ENCODE data around the gene LYZL6.

LYZL6 gene, protein sequence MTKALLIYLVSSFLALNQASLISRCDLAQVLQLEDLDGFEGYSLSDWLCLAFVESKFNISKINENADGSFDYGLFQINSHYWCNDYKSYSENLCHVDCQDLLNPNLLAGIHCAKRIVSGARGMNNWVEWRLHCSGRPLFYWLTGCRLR

DNA sequence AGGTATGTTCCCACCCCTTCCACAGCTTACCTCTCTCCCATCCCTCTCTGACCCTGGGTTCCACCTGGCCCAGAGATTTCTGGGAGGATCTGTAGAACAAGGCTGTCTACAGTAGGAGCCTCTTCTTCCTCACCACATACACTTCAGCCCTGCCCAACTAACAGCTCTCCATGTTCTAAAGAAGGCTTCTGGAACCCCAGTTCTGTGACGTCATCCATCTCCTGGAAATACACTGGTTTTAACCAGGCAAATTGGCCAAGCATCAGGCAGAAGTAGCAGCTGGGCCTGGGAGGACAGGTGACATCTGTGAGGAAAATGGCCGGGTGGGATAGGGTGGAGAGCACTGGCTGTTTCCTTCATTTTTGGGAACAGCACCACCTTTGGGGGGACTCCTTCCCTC, at the start of gene LYZL6:
Gene LYZL6, minus strand, starts transcription at position 177 of the 400 bp plus-strand sequence. CDS start 4,357 bp downstream, outside the sequence.
- in situ Hi-C loops (cut with MboI; ENCODE audit: low sequenced_read_pairs): loop anchor here (10.0 kb wide), 1 partner anchor 89 kb away; no protein-coding TSS in a partner anchor

DNA sequence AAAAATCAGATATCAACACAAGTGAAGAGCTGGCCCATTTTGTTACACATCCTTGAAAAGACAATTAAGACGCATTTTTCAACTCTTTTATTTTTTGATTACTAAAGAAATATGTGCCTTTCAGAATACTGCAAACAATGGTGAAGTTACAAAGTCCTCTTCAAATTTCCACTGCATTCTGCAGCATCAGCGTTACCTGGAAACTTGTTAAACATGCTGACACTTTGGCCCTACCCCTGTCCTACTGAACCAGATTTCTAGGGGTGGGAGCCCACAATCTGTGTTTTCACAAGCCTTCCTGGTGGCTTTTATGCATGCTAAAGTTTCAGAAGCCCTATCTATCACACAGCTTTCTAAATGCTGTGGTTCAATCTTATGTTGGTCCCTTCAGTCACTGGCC, 47.6 kb upstream of the LYZL6 start:
- in situ Hi-C loops (cut with MboI; ENCODE audit: low sequenced_read_pairs): no loop called here

DNA sequence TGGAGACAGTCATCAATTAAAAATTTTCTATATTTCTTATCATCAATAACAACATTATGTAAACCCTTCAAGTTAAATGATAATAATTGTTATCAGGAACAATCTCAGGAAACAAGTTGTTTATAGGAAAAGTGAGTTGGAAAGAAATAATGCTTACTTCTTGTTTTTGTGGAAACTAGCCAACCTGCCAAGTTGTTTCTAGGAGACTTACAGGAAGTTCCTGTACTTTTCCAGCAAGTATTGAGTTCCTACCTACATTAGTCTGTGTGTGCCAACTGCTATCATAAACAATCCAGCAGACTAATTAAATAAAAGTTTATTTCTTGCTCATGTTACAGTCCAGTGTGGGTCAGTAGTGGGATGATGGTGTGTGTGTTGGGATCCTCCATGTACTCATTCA, 44.7 kb upstream of the LYZL6 start:
- in situ Hi-C loops (cut with MboI; ENCODE audit: low sequenced_read_pairs): no loop called here

DNA sequence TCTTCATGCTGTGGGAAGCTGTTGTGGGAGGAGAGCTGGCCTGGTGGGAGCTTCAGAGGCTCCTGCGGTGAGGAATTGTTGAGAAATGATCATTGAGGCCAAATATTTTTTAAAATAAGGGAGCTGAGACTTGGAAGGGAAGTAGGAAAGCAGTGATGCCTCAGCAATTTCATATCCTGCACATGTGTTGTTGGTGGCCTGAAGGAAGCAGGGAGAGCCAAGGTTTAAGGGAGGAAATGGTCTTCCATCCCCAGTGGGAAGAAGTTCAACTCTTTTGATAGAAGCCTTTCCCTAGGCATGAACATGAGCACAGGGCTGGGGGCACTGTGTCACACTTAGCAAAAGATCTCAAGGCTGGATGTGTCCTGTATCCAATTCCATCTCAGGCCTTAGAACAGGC, 43.1 kb upstream of the LYZL6 start, which contains the start of gene CCL14:
Gene CCL14, minus strand, starts transcription at position 87 of the 400 bp plus-strand sequence. Its CDS starts 80 bp downstream, at position 7.
- in situ Hi-C loops (cut with MboI; ENCODE audit: low sequenced_read_pairs): no loop called here

DNA sequence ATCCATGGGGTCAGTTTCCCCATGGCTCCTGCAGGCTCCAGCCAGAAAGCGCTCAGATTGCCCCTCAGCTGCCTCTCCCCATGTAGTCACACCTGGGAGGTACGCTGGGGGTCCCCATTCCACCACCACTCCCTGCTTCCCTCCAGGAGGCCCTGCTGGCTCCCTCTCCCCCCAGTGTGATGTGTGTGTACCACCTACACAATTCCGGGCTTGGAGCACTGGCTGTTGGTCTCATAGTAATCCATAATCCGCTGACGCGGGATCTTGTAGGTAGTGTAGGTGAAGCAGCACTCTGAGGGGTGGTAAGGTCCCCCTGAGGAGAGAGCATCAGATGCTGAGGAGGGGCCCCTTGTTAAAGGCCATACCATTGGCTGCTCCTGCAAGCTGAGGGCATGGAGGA, 40.6 kb upstream of the LYZL6 start:
- in situ Hi-C loops (cut with MboI; ENCODE audit: low sequenced_read_pairs): no loop called here

DNA sequence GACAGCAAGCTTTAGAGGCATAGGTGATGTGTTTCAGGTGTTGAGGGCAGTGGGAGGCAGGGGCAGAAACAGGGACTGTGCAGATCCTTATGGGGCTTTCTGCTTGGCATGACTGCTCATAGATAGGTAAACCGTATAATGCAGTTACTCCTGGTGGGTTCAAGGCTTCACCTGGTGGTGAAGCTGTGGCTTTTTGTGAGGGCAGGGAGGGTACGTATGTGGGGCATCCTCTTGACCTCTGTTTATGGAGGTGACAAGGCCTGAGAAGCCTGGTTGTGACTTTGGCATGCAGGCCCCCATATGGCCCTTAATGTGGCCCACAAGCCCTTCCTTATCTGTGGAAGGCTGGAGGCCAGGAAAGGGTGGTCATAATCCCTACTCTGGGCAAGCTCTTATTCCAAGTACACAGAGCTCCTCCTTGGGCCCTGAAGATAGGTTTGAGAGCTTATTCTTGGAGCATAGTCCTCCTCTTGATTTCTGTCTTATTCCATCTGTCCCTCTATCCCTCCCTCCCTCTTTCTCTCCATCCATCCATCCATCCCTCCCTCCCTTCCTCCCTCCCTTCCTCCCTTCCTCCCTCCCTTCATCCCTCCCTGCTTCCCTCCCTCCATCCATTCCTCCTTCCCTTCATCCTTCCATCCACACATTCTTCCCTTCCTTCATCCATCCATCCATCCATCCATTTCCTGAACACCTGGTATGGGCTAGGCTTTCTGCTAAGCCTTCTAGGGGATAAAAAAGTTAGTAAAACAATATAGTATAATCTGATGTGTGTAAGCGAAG, 39.1 kb upstream of the LYZL6 start:
- in situ Hi-C loops (cut with MboI; ENCODE audit: low sequenced_read_pairs): no loop called here

DNA sequence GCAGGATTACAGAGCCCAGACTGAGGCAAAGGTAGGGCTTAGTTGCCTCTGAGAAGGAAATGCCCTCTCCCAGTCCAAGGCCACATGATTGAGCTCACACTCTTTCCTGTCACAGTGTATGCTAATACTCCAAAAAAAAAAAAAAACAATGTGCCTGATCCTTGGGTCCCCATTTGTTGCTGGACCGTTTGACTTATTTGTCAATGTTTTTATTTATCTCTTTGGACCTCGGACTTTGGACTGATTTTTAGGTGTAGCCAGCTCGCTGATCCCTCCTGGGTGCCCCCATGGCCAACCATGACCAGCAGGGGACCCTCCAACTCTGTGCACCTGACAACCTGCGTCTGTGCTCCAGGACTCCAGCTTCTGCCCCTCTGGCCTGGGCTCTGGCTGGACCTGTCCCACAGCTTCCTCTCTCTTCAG, 38.4 kb upstream of the LYZL6 start:
- in situ Hi-C loops (cut with MboI; ENCODE audit: low sequenced_read_pairs): no loop called here

DNA sequence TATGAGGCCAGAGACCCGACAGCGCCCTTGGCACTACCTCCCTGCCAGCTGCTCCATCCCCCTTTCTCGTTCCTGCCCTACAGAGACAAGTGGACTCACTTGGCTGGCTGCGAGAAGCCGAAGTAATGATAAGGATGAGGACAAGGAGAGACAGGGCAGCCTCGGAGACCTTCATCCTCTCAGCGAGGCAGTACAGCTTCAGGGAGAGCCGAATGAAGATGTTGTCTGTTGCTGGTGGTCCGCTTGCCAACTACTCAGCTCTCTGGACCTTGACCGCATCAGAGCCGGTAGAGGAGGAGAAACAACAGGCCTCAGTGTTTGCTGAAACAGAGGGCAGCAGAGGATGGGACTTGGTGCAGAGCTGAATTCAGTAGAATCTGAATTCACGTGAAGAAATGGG, 37.7 kb upstream of the LYZL6 start, which contains the start of gene CCL16:
Gene CCL16, minus strand, starts transcription at position 252 of the 400 bp plus-strand sequence. Its CDS starts 77 bp downstream, at position 175.
- in situ Hi-C loops (cut with MboI; ENCODE audit: low sequenced_read_pairs): no loop called here

DNA sequence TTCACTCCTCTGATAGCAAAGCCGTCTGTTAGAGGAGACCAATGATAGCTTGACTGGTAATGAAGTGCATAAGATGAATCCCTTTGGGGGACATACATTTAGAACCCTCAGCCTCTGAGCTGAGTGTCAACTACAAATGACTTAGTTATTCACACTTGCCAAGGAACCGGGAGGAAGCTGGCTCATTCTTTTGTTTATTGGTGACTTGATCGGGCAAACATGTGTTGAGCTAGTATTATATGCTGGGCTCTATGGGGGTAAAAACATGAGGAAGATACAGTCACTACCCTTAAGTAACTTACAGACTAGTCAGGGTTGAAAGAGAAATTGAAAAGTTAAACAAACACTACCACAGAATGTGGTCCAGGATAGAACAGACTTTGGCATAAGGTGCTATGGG, 34.8 kb upstream of the LYZL6 start:
- in situ Hi-C loops (cut with MboI; ENCODE audit: low sequenced_read_pairs): loop anchor here (10.0 kb wide), 2 partner anchors 96 to 506 kb away; partner anchors contain the start of gene ZNHIT3

DNA sequence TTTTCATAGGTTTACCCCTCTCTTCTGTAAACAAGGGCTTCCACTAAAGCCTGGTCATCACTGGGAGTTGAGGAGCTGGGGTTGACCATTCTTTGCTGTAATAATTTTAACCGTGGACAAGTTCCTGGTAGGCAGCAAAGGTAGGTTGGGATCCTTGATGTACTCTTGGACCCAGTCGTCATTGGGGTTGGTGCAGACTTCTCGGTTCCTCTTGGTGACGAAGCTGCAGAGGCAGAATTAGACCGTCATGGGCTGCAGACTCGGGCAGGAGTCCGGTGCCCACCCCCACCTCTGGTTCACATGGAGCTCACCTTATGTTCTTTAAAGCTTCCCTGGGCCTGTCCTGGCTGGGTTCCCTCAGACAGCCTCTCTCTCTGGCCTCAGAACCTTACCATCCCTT, 34.0 kb upstream of the LYZL6 start:
- in situ Hi-C loops (cut with MboI; ENCODE audit: low sequenced_read_pairs): loop anchor here (10.0 kb wide), 2 partner anchors 97 to 507 kb away; partner anchors contain the start of gene ZNHIT3

DNA sequence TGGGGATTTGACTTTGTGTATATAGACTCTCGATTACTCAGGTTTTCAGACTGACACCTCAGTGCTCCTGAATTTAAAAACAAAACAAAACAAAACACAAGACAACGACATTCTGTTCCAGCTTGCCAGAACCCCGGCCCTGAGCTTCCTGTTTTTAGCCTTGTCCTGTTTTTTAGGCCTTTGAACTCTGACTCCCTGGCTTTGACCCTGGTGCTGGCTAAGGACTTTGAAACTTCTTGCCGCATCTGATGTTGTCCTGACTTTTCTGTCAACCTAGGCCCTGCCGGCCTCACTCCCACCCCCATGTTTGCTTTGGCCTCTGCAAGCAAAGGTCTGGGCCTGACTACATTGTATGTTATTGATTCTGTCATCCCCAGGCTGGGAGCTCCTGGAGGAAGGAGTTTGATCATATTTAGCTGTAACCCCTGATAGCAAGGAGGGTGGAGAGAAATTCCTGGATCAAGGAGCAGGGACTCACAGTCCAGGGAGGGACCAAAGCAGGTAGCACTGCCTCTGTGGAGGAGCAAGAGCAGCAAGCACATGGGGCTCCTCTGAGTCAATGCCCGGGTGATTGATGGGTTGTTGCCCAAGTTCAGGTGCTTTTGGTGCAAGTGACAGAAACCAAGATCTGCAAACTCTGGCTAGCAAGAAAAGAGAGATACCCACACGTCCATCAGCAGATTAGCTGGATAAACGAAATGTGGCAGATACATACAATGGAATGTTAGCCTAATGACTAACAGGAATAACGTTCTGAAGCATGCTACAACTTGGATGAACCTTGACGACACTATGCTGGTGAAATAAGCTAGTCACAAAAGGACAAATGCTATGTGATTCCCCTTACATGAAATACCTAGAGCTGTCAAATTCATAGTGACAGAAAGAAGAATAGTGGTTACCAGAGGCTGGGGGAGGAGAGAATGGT, 30.1 kb upstream of the LYZL6 start:
- in situ Hi-C loops (cut with MboI; ENCODE audit: low sequenced_read_pairs): loop anchor here (5.0 to 10.0 kb wide), 3 partner anchors 101 to 511 kb away; partner anchors contain the start of gene ZNHIT3

DNA sequence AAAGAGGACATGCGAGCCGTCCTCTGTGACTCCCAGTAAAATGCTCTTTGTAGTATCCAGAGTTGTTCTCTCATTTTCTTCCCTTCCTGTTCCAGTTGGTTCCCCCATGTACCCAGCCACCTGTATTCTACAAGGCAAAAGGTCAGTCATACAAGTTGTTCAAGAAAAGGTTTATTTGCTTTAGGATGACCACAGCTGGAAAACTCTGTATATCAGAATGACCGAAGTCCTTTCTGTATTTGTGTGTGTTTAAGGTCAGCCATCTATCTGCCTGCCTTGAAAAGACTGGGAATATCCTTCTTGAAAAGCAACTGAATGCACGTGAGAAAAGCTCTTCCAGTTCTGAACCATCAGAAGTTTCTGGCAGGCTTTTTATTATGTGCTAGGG, 29.4 kb upstream of the LYZL6 start:
- in situ Hi-C loops (cut with MboI; ENCODE audit: low sequenced_read_pairs): loop anchor here (5.0 to 10.0 kb wide), 3 partner anchors 102 to 512 kb away; partner anchors contain the start of gene ZNHIT3

DNA sequence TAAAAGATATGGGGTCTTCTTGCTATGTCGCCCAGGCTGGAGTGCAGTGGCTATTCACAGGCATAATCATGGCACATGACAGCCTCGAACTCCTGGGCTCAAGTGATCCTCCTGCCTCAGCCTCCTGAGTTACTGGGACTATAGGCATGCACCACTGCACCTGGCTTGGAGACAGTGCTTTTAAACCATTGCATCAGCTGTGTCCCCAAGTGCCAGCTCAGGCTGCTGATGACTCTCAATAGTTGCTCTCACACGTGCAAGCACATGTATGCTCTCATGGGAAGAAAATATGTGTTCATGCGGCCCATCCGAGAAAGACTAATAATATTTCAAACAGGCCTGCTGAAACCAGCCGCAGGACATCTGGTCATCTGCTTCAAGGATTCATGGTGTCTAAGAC, 29.0 kb upstream of the LYZL6 start:
- in situ Hi-C loops (cut with MboI; ENCODE audit: low sequenced_read_pairs): loop anchor here (5.0 to 10.0 kb wide), 3 partner anchors 102 to 512 kb away; partner anchors contain the start of gene ZNHIT3

DNA sequence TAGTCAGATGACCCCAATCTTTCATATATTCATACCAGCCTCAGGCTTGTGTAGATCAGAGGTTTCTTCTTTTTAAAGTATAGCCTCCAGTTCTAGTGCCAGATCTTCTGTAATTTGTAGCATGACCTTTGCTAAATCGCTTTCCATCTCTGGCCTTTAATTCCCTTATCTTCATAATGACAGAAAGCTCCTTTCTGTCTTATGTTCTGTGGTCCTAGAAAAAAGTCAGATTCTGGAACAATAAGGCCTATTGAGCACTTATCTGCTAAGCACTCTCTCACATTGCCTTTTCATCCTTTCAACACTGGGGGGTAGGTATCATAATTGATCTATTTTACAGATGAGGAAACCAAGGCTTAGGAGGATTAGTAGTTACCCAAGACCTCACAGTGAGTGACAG, 28.6 kb upstream of the LYZL6 start:
- in situ Hi-C loops (cut with MboI; ENCODE audit: low sequenced_read_pairs): loop anchor here (5.0 to 10.0 kb wide), 3 partner anchors 103 to 513 kb away; partner anchors contain the start of gene ZNHIT3

DNA sequence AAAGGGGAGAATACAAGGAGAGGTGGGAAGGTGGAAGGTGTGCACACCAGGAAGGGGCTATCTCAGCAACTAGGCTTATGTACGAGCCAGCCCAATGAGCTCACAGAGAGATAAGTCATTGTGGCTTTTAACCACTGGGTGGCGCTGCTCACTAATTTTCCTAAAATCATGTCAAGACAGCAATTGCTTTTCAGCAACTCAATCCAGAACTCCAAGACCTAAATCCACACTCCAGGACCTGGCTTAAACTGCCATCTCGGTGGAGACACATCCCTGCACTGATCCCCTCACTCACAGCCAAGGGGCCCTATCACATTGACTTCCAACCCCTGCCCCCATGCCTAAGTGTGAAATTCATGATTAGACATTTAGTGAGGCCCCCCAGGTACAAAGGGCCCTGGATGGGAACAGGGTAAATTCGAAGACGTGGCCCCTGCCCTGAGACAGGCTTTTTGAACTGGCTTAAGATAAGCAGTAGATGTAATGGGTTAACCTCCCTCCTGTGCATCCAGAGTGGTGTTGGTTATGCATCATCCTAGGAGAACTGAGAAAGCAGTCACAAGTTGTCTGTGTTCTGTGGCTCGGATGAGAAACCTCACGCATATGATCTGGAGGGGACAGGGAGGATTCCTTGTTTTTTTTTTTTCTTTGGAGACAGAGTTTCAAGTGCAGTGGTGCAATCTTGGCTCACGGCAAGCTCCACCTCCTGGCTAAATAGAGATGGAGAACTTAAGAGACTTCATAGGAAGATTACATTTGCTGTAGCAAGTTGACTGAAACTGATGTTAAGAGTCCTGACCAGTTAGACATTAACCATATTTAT, 26.3 kb upstream of the LYZL6 start:
- in situ Hi-C loops (cut with MboI; ENCODE audit: low sequenced_read_pairs): loop anchor here (5.0 to 10.0 kb wide), 3 partner anchors 105 to 515 kb away; partner anchors contain the start of gene ZNHIT3

DNA sequence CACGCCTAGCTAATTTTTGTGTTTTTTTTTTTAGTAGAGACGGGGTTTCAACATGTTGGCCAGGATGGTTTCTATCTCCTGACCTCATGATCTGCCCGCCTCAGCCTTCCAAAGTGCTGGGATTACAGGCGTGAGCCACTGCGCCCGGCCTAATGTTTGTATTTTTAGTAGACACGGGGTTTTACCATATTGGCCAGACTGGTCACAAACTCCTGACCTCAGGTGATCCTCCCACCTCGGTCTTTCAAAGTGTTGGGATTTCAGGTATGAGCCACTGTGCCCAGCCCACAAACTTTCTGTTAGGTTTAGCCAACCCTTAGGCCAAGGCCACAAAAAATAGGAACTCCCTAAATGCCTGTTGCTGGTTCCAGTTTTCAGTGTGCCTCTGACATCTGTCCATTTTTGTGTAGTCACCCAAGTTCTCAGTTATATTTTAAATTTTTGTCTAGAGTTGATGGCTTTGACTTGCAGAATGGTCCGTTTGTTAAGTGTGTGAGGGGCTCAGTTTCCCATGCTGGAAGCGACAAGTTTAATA, 25.1 kb upstream of the LYZL6 start:
- in situ Hi-C loops (cut with MboI; ENCODE audit: low sequenced_read_pairs): no loop called here

DNA sequence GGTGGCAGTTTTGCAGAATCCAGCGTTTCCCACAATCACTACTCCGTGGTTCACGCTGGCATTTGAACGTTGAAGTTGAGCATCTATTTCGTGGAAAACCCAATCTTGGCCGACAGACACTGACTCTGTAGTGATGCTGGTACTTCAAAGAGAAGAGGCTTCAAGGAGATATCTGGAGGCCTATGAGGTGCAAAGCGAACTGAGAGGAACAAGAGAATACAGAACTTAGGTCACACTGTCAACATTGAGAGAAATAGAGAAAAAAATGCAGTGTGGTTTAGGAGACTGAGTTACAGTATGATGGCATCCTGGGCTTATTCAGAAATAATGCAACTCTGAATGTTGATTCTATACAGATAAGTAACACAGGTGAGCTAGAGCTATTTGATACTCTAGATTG, 21.8 kb upstream of the LYZL6 start:
- in situ Hi-C loops (cut with MboI; ENCODE audit: low sequenced_read_pairs): no loop called here

DNA sequence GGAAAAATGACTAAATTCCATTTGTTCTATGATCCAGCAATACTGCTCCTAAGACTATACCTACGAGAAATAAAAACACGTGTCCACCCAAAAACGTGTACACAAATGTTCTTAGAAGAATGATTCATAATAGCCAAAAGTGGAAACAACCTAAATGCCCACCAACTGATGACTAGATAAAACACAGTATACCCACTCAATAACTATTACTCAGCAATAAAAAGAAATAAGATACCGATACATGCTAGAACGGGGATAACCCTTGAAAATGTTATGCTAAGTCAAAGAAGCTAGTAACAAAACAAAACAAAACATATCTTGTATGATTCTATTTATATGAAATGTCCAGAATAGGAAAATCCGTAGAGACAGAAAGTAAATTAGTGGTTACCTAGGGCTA, 20.1 kb upstream of the LYZL6 start:
- in situ Hi-C loops (cut with MboI; ENCODE audit: low sequenced_read_pairs): no loop called here

DNA sequence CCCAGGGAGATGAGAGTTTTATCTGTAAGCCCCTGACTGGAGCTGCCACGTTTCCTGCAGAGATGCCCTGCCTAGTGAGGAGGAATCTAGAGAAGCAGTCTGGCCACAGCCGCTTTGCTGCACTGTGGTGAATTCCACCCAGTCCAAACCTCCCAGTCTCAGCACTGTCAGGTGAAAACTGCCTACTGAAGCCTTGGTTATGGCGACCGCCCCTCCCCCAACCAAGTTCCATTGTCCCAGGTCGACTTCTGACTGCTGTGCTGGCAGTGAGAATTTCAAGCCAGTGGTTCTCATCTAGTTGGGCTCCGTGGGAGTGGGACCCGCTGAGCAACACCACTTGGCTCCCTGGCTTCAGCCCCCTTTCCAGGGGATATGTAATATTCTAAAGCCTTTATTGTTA, 10.2 kb upstream of the LYZL6 start:
- in situ Hi-C loops (cut with MboI; ENCODE audit: low sequenced_read_pairs): no loop called here
